ENCODE data around the gene TMEM269.
"Not testable (repeated sequence)": the region's sequence is repeated elsewhere in the genome, so short reads cannot be mapped to it uniquely, and the experiment has no call there.

TMEM269 gene

DNA sequence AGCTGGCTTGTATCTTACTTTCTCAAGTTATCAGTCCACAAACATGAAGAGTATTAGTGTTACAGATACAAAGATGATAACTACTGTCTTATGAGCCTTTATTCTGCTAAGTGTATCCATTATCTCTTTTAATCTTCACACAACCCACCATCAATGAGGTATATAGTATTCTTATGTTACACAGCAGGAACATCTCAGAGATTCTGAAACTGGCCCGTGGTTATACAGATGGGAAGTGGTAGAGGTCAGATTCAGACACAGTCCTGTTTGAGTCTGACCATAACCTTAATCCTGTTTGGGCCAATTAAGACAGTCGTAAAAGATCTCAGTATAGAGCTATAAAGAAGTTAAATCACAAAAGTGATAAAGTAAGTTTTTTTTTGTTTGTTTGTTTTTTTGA lies 5.1 kb upstream of the TMEM269 start:
- no peak for DNase-seq

DNA sequence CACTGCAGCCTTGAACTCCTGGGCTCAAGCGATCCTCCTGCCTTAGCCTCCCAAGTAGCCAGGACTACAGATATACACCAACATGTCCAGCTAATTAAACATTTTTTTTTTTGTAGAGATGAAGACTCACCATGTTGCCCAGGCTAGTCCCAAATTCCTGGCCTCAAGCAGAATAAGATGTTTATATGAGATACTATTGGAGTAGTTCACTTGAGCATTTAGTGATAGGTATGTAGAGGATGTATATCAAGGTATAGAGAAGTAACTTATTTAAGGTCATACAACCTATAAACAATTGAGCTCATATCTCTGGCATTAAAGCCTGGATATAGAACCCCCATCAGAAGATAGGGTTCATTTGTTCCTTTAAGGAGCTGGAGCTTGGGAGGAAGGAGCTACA lies 4.6 kb upstream of the TMEM269 start:
- DNase-seq: no peak

DNA sequence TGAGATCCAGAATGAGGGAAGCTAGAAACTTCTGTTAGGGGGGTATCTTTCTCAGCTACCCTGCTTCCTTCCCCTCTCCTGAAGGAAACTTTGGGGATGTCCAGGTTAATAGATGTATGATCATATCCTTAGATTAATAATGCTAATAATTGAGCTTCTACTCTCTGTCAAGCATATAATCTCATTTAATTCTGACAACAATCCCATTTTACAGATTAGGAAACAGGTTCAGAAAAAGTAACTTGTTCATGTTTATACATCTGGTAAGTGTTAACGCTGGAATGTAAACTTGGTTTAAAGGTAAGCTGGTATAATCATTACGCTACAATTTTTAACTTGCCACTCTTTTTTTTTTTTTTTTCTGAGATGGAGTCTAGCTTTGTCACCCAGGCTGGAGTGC lies 1.7 kb upstream of the TMEM269 start:
- DNase-seq: no peak

DNA sequence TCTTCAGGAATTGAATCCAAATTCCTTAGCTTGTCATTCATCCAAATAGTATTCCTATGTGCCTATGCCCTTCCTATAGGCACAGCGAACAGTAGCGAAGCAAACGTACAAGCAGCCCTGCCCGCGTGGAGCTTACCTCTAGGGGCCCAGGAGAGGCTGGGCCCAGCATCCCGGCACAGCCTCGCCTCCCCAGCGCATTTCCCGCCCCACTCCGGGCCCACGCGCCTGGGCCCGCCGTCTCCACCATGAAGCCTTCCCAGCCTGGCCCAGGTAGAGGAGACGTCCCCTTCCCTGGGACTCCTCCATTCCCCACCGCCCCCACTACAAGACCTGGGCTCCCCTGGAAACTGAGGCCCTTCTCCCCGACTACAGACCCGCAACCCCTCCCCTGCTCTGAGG lies 245 bp upstream of the TMEM269 start:
- no peak for DNase-seq

DNA sequence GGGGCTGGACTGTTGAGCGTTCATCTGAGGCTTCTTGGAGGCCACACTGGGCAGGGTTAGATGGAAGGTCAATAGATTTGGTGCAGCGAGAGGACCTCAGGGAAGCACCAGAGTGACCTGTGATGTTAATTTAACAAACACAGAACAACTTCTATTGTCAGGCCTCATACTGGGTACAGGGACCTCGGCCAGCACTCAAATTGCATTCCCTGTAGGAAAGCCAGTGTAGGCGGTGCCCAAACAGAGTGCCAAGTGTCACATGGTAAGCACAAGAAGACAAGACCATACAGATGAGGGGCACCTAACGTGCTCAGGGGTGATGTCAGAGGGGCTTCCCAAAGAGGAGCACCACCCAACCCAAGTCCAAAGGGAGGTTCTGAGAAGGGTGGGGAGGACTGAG lies 1.3 kb downstream of the TMEM269 start:
- DNase-seq: no peak

DNA sequence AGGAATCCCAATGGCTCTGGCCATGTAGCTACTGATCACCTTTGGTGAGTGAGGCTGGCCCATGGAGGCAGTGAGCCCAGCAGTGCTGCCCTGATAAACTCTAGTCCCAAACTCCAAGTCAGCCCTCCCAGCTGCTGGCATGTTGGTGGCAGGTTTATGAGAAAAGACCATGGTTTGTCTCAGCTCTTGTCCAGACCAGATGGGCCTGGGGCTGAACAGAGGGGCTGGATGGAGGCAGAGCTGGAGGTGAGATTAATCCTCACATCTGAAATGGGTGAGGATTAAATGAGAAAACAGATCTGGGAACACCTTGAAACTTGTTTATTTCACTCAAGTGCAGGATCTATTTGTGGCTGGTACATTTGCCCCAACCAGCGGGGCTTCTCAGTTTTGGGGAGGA lies 3.2 kb downstream of the TMEM269 start:
- DNase-seq: no peak

DNA sequence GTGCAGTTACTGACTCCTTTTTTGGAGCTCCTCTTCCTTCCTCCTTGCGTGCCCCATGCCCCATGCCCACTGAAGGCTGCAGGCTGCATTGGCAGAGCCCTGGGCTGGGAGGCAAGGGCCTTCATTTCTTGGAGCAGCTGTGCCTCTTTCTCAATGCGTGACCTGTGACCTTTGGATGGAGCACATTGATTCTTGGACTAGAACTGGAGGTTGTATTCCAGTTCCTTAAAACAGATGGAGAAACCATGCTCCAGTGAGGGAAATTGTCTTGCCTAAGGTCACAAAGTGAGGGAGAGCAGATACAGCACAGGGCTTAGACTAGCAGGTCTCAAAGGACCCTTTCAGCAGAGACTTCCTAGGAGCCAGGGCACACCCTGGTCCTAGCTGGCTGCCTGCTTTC lies 9.0 kb downstream of the TMEM269 start:
- no peak for DNase-seq

DNA sequence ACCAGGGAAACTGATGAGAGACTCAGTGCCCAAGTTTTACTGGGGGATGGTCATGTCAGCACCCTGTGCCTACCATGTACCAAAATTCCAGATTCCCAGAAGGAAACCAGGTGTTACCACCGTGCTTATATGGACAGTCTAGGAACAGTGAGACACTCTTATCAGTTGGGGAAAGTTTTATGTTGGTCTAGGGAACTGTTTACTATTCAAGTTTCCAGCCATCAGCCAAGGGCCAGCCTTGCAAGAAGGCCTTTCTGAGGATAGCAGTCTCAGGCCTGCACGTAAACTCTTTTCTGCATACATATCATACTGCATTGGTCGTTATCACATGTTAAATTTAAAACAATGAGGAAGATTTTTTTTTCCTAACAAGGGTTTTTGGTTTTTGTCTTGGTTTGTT lies 12.6 kb downstream of the TMEM269 start:
- DNase-seq: no peak

DNA sequence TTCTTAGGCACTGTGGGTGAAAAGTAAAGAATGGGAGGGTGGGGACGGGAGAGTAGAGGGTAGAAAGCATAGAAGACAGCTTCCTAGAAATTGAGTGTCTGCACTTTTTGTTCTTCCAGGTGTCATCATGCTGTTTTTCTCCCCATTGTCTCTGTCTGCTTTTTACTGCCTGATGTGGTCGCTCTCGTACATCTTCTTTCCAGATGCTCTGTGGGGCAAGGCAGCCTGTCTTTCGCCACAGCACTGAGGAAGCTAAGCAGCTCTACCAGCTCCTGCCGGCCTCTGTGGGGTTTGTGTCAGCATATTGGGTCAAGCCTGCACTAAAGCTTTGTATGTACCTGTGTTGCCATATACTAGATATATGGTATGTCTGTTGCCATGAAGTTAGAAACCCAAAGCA lies 13.2 kb downstream of the TMEM269 start:
- no peak for DNase-seq

DNA sequence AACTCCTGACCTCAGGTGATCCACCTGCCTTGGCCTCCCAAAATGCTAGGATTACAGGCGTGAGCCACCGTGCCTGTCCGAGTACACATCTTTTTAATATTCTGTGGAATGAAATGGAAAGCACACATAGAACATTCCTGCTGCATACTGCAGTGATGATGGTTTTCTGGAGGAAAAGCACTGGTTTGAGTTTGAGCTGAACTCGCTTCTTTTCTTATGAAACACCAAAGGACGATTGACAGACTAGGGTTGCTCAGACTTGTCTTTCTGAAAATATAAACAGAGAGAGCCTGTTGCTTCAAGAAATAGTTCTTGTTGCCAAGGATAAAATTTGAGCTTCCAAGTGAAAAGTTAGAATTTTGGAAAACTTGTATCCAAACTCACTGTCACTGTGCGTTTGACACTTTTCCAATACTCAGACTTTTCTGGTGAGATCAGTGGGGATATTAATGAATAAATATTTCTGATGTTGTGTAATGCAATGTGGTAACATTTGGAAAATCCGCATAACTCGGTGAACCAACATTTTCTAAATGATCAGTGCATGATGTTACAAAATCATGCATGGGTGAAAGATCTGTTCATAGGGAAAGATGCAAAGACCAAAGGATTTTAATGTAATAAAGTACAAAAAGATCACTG lies 17.2 kb downstream of the TMEM269 start:
- DNase-seq: no peak

DNA sequence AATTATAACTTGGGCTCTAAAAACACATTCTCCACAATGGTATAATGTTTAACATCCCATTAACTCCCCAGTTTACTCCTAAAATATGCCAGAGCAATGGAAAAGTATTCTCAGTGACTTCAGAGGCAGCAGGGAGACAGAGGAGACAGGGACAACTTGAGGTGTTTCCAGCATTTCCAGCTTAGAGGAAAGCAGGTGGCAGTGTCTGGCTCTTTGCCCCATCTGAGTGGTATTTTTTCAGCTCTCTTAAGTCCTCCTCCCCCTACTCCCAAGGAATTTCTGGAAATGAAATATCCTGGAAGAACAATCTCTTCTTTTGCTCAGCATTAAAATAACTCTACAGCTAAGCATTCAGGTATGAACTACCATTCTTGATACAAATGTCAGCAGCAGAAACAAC lies 21.4 kb downstream of the TMEM269 start:
- DNase-seq: no peak

DNA sequence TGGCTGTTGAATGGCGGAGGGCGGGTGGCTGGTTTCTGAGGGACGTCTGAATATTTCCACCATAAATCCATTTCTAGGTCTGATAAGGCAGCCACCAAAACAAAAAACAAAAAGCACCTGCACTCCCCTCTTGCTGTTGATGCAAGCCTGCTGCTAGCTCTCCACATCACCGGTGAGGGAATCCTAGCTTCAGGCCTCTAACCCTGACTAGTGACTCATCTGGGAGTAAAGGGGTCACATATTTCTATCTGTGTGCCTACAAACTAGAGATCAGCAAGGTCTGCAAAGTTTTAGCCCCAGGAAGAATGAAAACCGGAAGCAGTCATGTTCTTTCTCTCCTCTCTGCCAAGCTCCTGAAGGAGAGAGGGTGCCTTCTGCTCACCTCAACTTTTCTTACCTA lies 21.8 kb downstream of the TMEM269 start:
- no peak for DNase-seq

DNA sequence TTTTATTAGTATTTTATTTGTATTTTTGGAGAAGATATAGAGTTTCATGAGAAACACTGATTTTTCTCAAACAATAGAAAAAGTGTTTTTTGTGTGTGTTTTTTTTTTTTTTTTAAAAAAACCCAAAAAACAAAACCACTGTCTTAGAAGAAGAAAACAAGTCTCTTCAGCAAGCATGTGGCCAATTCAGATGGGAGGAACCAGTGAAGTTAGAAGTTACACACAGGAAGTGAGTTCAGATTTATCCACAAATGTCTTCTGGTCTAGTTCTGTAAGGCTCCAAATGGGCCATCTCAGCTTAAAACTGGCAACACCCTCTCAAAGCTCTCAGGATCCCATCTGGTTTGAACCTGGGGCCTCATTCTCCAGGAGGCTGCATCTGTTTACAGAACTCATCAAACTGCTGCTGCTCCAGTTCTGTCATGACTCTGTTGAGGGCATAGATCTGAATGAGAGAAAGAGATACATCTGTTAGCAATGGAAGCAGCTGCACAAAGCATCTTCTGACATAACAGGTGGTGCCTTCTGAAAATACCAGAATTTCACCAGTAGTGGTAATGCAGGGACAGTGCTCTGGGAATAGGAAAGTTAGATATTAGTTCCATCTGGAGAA lies 22.4 kb downstream of the TMEM269 start:
- no peak for DNase-seq

DNA sequence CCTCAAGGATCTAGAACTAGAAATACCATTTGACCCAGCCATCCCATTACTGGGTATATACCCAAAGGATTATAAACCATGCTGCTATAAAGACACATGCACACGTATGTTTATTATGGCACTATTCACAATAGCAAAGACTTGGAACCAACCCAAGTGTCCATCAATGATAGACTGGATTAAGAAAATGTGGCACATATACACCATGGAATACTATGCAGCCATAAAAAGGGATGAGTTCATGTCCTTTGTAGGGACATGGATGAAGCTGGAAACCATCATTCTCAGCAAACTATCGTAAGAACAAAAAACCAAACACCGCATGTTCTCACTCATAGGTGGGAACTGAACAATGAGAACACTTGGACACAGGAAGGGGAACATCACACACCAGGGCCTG lies 30.0 kb downstream of the TMEM269 start:
- DNase-seq: not testable (repeated sequence)

DNA sequence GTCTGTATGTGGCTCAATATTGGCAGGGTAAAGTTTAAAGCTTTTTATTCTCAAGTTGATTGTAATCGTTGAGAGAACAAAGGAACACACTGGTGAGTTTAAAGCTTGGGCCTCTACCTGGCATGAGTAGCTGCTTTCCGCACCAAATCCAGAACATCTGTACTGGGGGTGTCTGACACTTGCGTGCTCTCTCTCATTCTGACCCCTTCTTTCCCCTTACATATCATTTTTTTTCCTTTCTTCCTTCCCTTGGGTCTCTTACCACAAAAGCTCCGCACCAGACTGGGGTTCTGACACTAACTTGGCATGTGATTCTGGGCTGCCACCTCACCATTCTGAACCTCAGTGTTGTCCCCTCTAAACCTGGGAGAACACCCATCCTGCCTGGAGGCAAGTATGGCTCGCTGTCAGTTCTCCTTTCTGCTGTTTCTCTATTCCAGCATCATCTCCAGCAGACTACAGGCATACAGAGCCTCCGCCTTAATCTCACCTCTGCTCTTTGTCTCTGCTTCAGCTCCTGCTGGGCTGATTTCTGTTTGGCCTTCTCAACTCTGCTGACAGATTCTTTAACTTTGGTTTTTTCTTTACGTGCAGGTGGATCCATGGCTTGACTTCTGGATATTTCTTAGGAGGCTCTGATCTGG lies 31.3 kb downstream of the TMEM269 start:
- no peak for DNase-seq

DNA sequence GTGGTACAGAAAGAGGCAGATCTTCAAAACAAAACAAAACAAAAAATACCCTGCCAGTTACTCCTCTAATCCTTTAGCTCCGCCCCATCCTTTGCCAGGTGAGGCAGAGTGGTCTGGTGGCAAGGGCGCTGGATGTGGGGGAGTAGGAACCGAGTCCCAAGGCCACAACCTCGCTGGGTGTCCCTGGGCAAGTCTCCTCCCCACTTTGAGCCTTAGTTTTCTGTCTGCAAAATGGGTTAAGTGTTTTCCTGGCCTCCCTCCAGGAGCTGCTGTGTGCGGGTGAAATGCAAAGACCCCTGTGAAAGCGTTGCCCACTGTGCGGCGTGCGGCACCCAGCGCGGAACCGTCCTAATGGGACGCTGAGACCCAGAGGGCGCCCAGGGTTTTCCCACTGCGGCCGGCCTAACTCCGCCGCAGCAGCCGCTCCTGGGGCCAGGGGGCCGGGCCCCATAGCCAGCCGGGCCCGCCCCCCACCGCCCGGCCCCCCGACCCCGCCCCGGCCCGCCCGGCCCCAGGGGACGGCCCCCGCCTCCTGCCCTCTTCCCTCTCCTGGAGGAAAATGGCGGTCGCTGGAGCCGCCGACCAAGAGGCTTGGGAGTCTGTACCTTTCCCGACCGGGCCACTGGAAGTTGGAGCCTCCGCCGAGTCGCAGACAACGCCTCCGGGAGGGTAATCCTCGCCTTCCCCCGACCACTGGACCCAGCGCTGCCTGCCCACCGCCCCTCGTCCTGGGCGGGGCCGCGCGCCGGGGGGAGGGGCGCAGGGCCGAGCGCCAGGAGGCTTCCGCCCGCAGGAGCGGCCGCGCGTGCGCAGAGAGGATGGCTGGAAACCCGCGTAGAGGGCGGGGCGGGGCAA lies 32.0 kb downstream of the TMEM269 start, which contains the start of the genes ERMAP and SVBP:
TSS of gene ERMAP (plus strand) at position 538 of the 855 bp plus-strand sequence. CDS start 13,327 bp downstream, outside the sequence.
TSS of gene SVBP (minus strand) at position 813 of the 855 bp plus-strand sequence. CDS start 853 bp downstream, outside the sequence.
- peak; percentile 85 for DNase-seq

DNA sequence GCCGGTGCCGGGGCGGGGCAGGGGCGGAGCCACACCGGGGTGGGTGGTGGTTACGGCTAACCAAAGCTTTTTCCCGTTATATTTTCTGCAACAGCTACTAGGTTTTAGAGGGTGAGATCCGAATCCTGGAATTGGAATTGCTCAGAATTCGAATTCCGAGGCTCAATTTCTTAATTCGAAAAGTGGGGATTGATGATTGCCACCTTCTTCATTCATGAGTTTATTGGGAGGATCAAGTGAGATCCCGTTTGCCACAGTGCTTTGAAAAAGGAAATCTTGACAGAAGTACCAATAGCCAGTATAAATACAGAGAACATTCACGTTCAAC lies 32.6 kb downstream of the TMEM269 start:
- DNase-seq: no peak

DNA sequence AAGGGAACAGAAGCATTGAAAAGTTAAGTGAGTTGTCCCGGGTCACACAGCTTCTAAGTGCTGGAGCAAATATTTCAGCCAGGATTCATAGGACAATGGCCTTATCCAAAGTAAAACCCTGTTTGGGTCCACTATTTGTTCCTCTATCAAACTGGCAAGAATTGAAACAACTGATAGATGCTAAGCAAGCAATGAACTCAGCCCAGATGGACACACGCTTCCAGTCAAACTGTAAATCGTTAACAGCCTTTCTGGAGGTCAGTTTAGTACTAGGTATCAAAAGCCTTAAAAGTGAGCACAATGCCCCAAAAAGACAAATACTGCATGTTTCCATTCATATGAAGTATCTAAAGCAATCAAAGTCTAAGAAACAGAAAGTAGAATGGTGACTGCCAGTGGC lies 33.2 kb downstream of the TMEM269 start:
- no peak for DNase-seq

DNA sequence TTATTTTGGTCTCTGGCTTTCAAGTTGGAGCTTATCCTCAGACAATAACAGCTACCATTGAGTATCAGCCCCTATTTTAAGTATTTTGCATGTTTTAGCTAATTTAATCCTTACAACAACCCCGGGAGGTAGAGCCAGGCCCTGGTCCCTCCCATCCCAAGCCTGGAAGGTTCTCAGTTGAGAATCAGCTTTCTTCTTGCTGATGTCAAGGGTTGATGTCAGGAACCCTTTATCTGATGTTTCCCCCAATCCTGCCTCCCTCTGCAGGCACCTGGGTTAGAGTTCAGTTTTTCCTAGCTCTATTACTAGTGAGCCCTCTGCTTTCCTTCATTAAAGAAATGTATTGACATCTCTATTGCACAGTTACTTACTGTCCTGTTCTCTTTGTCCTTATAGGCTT lies 36.0 kb downstream of the TMEM269 start:
- no peak for DNase-seq

DNA sequence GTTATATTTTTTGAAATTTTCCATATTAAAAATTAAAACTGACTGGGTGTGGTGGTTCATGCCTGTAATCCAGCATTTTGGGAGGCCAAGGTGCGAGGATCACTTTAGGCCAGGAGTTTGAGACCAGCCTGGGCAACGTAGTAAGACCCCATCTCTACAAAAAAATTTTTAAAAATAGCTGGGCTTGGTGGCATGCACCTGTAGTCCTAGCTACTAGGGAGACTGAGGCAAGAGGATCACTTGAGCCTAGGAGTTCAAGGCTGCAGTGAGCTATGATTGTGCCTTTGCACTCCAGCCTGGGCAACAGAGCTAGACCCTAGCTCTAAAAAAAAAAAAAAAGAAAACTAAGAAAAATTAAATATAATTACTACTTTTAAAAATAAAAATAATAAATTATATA lies 36.9 kb downstream of the TMEM269 start:
- no peak for DNase-seq

DNA sequence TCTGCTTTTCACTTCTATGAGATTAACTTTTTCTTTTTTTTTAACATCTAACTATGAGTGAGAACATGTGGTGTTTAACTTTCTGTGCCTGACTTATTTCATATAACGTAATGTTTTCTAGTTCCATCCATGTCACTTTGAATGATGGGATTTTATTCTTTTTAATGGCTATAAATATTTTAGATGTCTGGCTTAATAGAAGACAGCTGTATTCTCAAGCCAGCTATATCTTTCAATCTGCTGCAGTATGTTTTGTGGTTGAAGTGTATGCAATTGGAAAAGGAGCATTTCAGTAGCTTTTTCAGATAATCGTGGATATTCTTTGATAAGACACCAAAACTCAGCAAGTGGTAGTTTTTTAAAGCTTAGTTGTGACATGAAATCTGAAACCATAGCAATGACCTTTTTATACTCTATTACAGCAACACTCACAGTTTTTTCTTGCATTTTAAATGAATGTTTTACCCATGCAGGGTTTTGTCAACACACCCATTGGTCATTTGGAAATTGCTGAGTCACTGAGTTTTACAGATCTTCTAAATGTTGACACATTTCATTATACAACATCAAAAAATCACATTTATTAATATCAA lies 38.1 kb downstream of the TMEM269 start:
- DNase-seq: no peak

DNA sequence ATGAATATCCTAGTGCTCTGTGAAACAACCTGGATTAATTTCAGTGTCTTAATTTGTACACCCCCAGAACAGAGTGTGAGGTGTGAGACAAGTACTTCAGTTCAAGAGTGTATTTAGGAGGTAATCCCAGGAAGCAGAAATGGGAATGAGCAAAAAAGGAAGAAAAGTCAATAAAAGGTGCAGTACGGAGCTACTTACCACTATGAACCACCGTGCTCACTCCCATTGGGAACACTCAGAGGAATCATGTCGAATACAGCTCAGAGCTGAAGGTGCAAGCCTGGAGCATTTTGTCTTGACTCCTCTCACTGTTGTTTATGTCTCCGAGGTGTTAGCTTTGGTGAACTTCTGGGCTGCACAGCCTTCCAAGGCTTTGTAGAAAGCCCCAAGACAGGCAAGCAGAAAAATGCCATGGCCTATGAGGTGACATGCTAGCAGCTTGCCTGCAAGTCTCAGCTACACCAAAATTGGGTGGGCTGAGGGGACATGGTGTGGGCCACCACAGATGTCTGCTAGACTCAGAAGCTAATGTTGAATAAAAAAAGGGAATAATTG lies 39.8 kb downstream of the TMEM269 start:
- no peak for DNase-seq

Data from NCI-H446 treated with DMSO at 0.1 percent for 48 hours (cell line).